ENCODE measurements around the gene SETD6.

Gene SETD6

DNA sequence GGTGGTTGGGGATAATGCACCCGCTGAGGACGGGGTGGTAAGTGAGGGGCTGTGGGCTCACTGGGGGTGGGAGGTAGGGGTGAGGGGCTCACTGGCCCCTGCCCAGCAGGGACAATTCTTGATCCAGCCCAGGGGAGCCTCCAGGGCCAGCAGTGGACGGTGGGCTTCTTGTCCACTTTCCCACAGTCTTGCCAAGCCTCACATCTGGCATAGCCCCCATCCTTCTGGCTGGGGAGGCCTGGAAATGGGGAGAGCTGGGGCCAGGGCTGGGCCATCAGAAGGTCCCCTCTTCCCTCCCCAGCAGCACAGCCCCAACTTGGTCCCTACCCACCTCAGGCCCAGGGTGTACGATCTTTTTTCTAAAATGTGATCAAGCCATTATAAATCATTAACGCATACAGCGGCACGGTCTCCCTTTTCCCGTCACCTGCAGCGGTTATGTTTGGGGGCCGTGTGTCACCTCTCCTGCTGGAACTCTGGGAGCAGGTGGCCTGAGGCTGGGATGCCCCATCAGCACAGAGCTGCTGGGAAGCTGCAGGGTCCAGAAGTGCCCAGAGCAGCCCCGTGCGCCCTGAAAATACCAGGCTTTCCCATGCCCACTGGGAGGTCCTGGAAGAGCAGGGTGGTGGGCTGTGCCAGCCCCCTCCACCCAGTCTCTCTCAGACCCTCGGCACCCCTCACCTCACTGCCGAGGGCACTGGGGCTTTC lies 7.2 kb upstream of the SETD6 start (continued):
- TF ChIP-seq, protein P1, sequence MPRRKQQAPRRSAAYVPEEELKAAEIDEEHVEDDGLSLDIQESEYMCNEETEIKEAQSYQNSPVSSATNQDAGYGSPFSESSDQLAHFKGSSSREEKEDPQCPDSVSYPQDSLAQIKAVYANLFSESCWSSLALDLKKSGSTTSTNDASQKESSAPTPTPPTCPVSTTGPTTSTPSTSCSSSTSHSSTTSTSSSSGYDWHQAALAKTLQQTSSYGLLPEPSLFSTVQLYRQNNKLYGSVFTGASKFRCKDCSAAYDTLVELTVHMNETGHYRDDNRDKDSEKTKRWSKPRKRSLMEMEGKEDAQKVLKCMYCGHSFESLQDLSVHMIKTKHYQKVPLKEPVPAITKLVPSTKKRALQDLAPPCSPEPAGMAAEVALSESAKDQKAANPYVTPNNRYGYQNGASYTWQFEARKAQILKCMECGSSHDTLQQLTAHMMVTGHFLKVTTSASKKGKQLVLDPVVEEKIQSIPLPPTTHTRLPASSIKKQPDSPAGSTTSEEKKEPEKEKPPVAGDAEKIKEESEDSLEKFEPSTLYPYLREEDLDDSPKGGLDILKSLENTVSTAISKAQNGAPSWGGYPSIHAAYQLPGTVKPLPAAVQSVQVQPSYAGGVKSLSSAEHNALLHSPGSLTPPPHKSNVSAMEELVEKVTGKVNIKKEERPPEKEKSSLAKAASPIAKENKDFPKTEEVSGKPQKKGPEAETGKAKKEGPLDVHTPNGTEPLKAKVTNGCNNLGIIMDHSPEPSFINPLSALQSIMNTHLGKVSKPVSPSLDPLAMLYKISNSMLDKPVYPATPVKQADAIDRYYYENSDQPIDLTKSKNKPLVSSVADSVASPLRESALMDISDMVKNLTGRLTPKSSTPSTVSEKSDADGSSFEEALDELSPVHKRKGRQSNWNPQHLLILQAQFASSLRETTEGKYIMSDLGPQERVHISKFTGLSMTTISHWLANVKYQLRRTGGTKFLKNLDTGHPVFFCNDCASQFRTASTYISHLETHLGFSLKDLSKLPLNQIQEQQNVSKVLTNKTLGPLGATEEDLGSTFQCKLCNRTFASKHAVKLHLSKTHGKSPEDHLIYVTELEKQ (tag by site-specific recombination; IDR thresholded peaks at IDR 0.05; ENCODE audit: borderline replicate concordance) = no peak
- TF ChIP-seq ZNF394 (tag by site-specific recombination; IDR thresholded peaks at IDR 0.05; ENCODE audit: borderline replicate concordance) (no peak), ZNF658 (tag by site-specific recombination; IDR thresholded peaks at IDR 0.05) (no peak), ZNF19 (tag by site-specific recombination; IDR thresholded peaks at IDR 0.05; ENCODE audit: low read depth) (no peak)
- TF ChIP-seq, protein P2, sequence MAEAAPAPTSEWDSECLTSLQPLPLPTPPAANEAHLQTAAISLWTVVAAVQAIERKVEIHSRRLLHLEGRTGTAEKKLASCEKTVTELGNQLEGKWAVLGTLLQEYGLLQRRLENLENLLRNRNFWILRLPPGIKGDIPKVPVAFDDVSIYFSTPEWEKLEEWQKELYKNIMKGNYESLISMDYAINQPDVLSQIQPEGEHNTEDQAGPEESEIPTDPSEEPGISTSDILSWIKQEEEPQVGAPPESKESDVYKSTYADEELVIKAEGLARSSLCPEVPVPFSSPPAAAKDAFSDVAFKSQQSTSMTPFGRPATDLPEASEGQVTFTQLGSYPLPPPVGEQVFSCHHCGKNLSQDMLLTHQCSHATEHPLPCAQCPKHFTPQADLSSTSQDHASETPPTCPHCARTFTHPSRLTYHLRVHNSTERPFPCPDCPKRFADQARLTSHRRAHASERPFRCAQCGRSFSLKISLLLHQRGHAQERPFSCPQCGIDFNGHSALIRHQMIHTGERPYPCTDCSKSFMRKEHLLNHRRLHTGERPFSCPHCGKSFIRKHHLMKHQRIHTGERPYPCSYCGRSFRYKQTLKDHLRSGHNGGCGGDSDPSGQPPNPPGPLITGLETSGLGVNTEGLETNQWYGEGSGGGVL (tag by site-specific recombination; IDR thresholded peaks at IDR 0.05) = no peak

DNA sequence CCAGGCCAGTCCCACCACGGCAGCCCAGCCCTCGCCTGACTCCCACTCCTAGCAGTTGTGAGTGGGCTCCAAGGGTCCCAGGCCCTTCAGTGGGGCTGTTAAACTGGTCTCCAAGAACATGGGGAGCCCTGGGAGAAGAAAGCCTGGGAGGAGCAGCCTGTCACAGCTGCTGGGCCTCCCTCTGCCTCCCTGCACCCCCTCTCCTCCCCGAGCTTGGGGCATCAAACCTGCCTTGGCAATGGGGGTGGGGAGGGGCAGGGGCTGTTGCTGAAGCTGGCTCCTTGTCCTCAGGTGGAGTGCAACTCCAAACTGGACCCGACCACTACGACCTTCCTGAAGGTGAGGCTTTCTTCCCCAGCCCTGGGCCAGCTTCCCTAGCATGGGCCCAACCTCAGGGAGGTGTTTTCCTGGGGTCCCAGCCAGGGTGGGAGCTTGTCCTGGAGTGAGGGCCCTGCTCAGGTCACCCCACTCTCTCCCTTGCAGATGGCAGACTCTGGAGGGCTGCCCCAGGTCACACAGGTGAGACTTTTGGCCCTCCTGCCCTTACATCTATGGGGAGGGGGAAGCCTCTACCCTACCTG lies 6.6 kb upstream of the SETD6 start:
- ChIA-PET CTCF (interaction anchor here (0.6 to 1.0 kb wide), 2 partner anchors 154 to 786 kb away, joined by 3 to 5 read pairs; no protein-coding TSS in a partner anchor), POLR2A (no interaction called here)
- H3K9me3 ChIP-seq (ENCODE audit: control insufficient read depth, insufficient read depth, low read depth, low read length) = no peaks in the 10 kb centered on the region
- peaks cover 0 to 14% of the 10 kb centered on the region in 2 experiments; a peak in 1 of 3 replicates for H3K36me3 ChIP-seq (ENCODE audit: control insufficient read depth in 2 of 2, insufficient read depth in 1 of 2, low read length in 2 of 2)
- TF ChIP-seq, protein P3, sequence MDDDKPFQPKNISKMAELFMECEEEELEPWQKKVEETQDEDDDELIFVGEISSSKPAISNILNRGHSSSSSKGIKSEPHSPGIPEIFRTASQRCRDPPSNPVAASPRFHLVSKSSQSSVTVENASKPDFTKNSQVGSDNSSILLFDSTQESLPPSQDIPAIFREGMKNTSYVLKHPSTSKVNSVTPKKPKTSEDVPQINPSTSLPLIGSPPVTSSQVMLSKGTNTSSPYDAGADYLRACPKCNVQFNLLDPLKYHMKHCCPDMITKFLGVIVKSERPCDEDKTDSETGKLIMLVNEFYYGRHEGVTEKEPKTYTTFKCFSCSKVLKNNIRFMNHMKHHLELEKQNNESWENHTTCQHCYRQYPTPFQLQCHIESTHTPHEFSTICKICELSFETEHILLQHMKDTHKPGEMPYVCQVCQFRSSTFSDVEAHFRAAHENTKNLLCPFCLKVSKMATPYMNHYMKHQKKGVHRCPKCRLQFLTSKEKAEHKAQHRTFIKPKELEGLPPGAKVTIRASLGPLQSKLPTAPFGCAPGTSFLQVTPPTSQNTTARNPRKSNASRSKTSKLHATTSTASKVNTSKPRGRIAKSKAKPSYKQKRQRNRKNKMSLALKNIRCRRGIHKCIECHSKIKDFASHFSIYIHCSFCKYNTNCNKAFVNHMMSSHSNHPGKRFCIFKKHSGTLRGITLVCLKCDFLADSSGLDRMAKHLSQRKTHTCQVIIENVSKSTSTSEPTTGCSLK (tag by site-specific recombination; IDR thresholded peaks at IDR 0.05) = no peak
- TF ChIP-seq, protein P4, sequence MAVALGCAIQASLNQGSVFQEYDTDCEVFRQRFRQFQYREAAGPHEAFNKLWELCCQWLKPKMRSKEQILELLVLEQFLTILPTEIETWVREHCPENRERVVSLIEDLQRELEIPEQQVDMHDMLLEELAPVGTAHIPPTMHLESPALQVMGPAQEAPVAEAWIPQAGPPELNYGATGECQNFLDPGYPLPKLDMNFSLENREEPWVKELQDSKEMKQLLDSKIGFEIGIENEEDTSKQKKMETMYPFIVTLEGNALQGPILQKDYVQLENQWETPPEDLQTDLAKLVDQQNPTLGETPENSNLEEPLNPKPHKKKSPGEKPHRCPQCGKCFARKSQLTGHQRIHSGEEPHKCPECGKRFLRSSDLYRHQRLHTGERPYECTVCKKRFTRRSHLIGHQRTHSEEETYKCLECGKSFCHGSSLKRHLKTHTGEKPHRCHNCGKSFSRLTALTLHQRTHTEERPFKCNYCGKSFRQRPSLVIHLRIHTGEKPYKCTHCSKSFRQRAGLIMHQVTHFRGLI (tag by site-specific recombination; IDR thresholded peaks at IDR 0.05) = no peak
- TF ChIP-seq ZNF585B (tag by site-specific recombination; IDR thresholded peaks at IDR 0.05) (no peak), ZNF2 (tag by site-specific recombination; IDR thresholded peaks at IDR 0.05) (no peak), ZNF670 (tag by site-specific recombination; IDR thresholded peaks at IDR 0.05; ENCODE audit: low read depth) (no peak), ZNF132 (tag by site-specific recombination; IDR thresholded peaks at IDR 0.05; ENCODE audit: borderline replicate concordance) (no peak), GLIS1 (tag by site-specific recombination; IDR thresholded peaks at IDR 0.05) (no peak), ZNF140 (tag by site-specific recombination; IDR thresholded peaks at IDR 0.05) (no peak), ZNF560 (tag by site-specific recombination; IDR thresholded peaks at IDR 0.05; ENCODE audit: borderline replicate concordance) (no peak), ZNF558 (tag by site-specific recombination; IDR thresholded peaks at IDR 0.05) (no peak), ZSCAN16 (tag by site-specific recombination; IDR thresholded peaks at IDR 0.05) (no peak), ZNF530 (tag by site-specific recombination; IDR thresholded peaks at IDR 0.05; ENCODE audit: low read depth) (no peak), ZNF202 (tag by site-specific recombination; IDR thresholded peaks at IDR 0.05; ENCODE audit: borderline replicate concordance) (no peak), ZNF221 (tag by site-specific recombination; IDR thresholded peaks at IDR 0.05; ENCODE audit: borderline replicate concordance) (no peak), ZNF324 (tag by site-specific recombination; IDR thresholded peaks at IDR 0.05) (no peak), KLF10 (tag by site-specific recombination; IDR thresholded peaks at IDR 0.05) (no peak), OVOL3 (tag by site-specific recombination; IDR thresholded peaks at IDR 0.05) (no peak), TRIM28 (IDR thresholded peaks at IDR 0.05; ENCODE audit: borderline replicate concordance, low read length) (no peak)
- TF ChIP-seq, protein P5, sequence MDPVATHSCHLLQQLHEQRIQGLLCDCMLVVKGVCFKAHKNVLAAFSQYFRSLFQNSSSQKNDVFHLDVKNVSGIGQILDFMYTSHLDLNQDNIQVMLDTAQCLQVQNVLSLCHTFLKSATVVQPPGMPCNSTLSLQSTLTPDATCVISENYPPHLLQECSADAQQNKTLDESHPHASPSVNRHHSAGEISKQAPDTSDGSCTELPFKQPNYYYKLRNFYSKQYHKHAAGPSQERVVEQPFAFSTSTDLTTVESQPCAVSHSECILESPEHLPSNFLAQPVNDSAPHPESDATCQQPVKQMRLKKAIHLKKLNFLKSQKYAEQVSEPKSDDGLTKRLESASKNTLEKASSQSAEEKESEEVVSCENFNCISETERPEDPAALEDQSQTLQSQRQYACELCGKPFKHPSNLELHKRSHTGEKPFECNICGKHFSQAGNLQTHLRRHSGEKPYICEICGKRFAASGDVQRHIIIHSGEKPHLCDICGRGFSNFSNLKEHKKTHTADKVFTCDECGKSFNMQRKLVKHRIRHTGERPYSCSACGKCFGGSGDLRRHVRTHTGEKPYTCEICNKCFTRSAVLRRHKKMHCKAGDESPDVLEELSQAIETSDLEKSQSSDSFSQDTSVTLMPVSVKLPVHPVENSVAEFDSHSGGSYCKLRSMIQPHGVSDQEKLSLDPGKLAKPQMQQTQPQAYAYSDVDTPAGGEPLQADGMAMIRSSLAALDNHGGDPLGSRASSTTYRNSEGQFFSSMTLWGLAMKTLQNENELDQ (tag by site-specific recombination; IDR thresholded peaks at IDR 0.05; ENCODE audit: low read depth) = no peak
- no peak overlapping the region for H3K27ac ChIP-seq (ENCODE audit: extremely low read depth, low read depth, low read length)
- H3K4me1 ChIP-seq (ENCODE audit: control insufficient read depth, insufficient read depth, low read length) = no peaks in the 10 kb centered on the region
- H3K4me3 ChIP-seq (ENCODE audit: low read depth, low read length) = no peak overlapping the region
